ENCODE data around the gene ACTL8.

DNA sequence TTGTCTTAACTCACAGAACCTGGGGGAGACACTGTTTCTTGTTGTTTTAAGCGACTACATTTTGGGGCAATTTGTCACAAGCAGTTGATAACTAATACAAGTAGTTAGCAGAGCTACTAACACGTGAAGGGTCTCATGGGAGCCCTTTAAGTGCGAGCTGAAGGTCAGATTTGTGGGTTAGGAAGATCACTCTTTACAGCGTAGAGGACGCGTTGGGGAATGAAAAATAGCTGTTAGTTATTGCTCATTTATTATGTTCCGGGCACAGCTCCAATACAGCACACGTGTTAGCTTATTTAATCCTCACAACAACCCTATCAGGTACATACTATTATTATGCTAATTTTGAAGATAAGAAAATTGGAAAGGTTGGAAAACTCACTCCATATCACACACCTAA lies 95.9 kb downstream of the ACTL8 start:
- TF ChIP-seq POLR2AphosphoS5 (IDR thresholded peaks at IDR 0.05; ENCODE audit: low read depth, low read length) (no peak), POLR2A (IDR thresholded peaks at IDR 0.05; ENCODE audit: low read depth, low read length) (no peak), TAF1 (IDR thresholded peaks at IDR 0.05; ENCODE audit: borderline replicate concordance, low read depth, low read length) (no peak)
